ENCODE results near the gene AGPAT1.

The AGPAT1 gene

GRCh38 chr6:32168807-32169591 is 6.9 kb downstream of the AGPAT1 start:
- no peak overlapping the region for H3K4me3 ChIP-seq (ENCODE audit: low read depth, low read length)
- TF ChIP-seq, protein P1, sequence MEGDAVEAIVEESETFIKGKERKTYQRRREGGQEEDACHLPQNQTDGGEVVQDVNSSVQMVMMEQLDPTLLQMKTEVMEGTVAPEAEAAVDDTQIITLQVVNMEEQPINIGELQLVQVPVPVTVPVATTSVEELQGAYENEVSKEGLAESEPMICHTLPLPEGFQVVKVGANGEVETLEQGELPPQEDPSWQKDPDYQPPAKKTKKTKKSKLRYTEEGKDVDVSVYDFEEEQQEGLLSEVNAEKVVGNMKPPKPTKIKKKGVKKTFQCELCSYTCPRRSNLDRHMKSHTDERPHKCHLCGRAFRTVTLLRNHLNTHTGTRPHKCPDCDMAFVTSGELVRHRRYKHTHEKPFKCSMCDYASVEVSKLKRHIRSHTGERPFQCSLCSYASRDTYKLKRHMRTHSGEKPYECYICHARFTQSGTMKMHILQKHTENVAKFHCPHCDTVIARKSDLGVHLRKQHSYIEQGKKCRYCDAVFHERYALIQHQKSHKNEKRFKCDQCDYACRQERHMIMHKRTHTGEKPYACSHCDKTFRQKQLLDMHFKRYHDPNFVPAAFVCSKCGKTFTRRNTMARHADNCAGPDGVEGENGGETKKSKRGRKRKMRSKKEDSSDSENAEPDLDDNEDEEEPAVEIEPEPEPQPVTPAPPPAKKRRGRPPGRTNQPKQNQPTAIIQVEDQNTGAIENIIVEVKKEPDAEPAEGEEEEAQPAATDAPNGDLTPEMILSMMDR (IDR thresholded peaks at IDR 0.05; ENCODE audit: insufficient read depth, low read length, missing control alignments): no peak
- ChIA-PET POLR2A (no interaction called here), CTCF (interaction anchor here (0.5 to 1.0 kb wide), 3 partner anchors 50 to 1495 kb away, joined by 3 to 4 read pairs (median 3); no protein-coding TSS in a partner anchor)
- no peak for DNase-seq (ENCODE audit: low read depth, low spot score)

GRCh38 chr6:32168350-32168749 is 7.5 kb downstream of the AGPAT1 start:
- POLR2A ChIA-PET: interaction anchor here (0.6 kb wide), 1 partner anchor 338 kb away, joined by 3 read pairs; no protein-coding TSS in a partner anchor
- TF ChIP-seq, protein P1 (IDR thresholded peaks at IDR 0.05; ENCODE audit: insufficient read depth, low read length, missing control alignments): no peak
- no peak for DNase-seq (ENCODE audit: low read depth, low spot score)
- CTCF ChIA-PET: interaction anchor here (0.5 to 1.0 kb wide), 2 partner anchors 51 to 1494 kb away, joined by 3 read pairs; no protein-coding TSS in a partner anchor
- H3K4me3 ChIP-seq (ENCODE audit: low read depth, low read length): no peak overlapping the region

- TF ChIP-seq, protein P1 (IDR thresholded peaks at IDR 0.05; ENCODE audit: insufficient read depth, low read length, missing control alignments): no peak
- no peak for DNase-seq (ENCODE audit: low read depth, low spot score)
- no peak overlapping the region for H3K4me3 ChIP-seq (ENCODE audit: low read depth, low read length)
- ChIA-PET CTCF (interaction anchor here (1.1 kb wide), 1 partner anchor 51 kb away, joined by 3 read pairs; no protein-coding TSS in a partner anchor), POLR2A (interaction anchor here (0.6 kb wide), 1 partner anchor 337 kb away, joined by 3 read pairs; no protein-coding TSS in a partner anchor)
These were observed 8.1 kb downstream of the AGPAT1 start for GRCh38 chr6:32167761-32168262.

- DNase-seq (ENCODE audit: low read depth, low spot score): no peak
- CTCF ChIA-PET: interaction anchor here (1.1 kb wide), 1 partner anchor 51 kb away, joined by 3 read pairs; no protein-coding TSS in a partner anchor
- TF ChIP-seq, protein P1 (IDR thresholded peaks at IDR 0.05; ENCODE audit: insufficient read depth, low read length, missing control alignments): no peak
- POLR2A ChIA-PET: no interaction called here
- H3K4me3 ChIP-seq (ENCODE audit: low read depth, low read length): no peak overlapping the region
These were observed 8.6 kb downstream of the AGPAT1 start for GRCh38 chr6:32167154-32167760.

DNA sequence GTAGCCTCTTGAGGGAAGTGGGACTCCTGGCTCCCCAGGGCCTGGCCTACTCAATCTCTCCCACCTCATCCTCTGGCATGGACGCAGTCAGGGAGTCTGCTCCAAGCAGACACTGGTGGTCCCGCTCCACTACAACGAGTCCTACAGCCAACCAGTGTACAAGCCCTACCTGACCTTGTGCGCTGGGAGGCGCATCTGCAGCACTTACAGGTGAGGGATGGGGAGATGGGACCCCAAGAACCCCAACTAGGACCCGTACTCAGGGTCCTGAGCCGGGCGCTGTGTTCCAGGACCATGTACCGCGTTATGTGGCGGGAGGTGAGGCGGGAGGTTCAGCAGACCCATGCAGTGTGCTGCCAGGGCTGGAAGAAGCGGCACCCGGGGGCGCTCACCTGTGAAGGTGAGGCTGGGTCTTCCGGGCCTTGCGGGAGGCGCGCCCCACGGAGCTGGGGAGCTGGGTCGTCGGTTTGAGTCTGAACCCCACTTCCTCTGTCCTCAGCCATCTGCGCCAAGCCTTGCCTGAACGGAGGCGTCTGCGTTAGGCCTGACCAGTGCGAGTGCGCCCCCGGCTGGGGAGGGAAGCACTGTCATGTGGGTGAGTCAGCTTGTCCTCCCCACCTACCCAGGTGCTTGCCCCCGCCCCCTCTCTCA is 9.3 kb downstream of the AGPAT1 start:
- DNase-seq (ENCODE audit: low read depth, low spot score): no peak
- H3K4me3 ChIP-seq (ENCODE audit: low read depth, low read length): no peak overlapping the region
- POLR2A ChIA-PET: no interaction called here
- CTCF ChIA-PET: interaction anchor here (1.1 kb wide), 1 partner anchor 50 kb away, joined by 3 read pairs; no protein-coding TSS in a partner anchor
- TF ChIP-seq, protein P1 (IDR thresholded peaks at IDR 0.05; ENCODE audit: insufficient read depth, low read length, missing control alignments): no peak

All from AG04449 (cell line).